Raji (cell line): Measurements from ENCODE around the gene CBL.

Source experiments
- POLR2A ChIP-seq: IDR thresholded peaks from 2 replicates; pipeline ENCODE4 v1.6.1; 2011; ENCODE audit warnings: low read depth, low read length, control low read depth; ENCODE audit not compliant: insufficient read depth

The CBL gene

DNA sequence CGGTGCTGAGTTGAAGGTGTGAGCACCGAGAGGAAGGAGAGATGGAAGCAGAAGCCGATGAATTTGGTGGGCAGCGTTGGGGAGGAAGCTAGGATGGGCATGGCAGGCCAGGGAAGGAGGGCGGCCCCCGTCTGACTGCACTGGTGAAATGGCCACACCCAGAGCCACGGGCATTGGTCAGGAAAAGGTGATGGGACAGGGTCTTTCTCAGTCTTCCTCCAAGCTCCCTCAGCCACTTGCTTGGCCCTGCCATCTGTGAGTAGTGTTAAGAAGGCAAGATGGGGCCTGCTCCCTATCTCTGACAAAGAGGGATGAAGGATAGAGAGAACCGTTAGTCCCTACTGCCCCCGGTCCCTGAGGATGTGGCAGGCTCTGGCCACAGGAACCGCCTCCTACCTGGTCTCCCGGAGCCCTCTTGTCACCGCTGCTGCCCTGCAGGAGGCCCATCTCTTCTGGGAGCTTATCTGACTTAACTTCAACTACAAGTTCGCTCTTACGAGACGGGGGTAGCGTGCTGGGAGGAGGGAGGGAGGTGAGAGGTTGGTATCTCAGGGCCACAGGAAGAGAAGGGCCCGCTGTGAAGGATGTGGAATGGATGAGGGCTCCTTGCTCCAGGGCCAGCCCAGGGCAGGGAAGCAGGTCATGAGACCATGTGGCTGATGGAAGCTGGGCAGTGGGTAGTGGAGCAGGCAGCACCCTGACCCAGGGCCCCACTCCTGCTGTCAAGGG lies 104.0 kb downstream of the CBL start:
- TF ChIP-seq POLR2A, result no peak

GRCh38 chr11:119310682-119311052 lies 104.5 kb downstream of the CBL start:
- TF ChIP-seq POLR2A, result no peak

- TF ChIP-seq POLR2A, result no peak
Observed at GRCh38 chr11:119314726-119315125, 108.6 kb downstream of the CBL start.

DNA sequence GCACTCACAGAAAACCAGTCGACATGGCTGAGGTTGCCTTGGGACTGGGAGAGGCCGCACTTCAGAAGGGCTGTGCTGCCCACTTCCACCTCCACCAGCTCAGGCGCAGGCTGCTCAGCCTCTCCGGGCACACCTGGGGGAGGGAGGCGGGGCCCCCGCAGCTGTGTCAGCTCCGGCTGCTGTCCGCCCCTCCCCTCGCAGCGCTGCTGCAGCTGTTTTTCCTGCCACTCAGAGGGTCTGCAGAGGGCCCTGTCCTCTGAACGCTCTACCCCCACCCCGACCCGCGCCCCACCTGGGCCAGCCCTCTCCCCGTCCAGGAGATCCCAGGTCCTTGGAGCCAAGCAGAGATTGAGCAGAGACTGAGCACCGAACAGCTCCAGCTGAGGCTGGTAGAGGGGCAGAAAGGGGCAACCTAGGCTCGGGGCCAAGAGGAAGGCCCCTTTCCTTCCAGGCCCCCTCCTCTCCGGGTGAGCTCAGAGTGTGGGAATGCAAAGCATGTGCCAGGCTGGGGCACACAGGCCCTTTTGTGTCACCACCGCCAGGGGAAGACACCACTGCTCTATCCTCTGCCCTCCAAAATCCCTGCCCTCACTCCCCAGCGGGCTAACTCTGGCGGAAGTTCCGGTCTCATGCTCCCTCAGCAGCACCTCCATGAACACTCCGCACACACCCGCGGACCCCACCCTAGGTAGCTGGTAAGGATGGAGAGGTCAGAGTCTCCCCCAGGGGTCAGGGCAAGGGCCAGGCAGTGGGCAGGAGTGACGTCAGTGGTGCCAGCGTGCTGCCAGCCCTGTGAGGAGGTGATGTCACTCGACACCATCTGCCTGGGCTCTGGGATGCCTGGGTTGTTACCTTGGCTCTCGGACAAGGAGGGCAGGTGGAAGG lies 109.2 kb downstream of the CBL start:
- TF ChIP-seq POLR2A, result peak; percentile 45; the same call in 1 of the 2 replicates

DNA sequence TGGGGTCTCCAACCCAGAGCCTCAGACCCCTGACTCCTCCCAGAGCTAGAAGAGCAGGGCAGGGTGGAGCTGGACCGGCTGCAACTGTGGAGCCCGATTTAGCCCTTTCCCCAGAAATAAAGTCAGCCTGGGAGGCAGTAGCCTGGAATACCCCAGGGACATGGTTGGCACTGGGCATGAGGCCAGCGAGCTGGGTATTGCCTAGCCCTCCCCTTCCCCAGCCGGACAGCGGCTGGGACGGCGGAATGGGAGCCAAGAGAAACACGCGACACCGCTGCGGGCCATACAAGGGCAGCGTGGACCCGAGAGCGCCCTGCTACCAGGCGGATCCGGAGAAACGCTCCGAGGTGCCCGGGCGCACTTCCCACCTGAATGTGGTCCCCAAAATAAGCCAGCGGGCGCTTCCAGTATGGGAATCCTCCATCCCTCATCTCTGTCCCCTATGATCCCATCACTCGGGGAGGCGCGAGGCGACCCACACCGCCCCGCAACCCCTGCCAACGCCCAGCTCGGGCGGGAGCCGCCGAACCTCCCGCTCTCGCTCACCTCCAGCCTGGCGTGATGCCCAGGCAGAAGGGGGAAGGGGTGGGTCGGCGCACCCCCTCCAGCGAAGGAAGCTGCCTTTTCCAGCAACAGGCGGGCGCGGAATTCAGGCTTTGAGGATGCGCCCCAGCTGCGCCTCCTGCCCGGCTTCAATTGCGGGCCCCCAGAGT lies 110.0 kb downstream of the CBL start:
- no peak for TF ChIP-seq POLR2A

DNA sequence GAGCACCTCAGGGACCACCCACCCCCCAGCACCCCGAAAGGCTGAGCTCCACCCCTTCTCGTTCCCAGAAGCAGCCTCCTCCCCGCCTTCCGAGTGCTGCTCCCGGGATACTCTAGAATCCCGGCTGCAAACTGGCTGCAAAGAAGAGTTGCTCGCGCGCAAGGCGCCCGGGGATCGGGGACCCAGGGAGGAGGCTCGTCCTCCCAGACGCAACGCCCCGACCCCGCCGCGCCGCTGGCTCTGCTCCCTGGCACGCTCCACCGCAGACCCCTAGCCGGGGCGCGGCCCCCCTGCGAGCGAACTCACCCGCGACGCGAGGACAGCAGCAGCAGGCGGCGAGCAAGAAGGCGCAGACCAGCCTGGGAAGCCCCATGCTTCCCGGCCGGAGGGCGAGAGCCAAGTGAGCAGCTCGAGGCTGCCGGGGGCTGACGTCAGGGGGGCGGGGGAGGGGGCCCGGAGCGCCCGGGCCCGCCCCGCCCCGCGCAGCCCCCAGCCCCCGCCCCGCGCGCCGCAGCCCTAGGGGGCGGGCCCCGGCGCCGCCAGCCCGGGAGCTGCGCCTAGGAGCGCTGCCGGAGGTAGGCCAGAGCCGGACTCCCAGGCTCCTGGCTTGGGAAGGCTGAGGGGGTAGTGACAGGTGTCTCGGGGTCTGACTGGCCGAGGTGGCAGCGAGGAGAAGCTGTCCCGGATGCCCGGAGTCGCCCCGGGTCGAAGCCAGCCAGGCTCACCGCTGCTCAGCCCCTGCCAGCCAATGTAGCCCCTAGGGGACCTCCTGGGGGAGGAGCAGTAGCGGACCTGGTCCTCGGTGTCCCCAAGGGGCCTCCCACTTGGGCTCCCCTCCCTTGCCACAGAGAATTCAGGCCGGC lies 110.8 kb downstream of the CBL start, which contains the start of gene MCAM:
MCAM (minus strand) TSS at position 402 of the 863 bp plus-strand sequence; CDS start at position 373, 29 bp downstream.
- TF ChIP-seq POLR2A, result no peak

DNA sequence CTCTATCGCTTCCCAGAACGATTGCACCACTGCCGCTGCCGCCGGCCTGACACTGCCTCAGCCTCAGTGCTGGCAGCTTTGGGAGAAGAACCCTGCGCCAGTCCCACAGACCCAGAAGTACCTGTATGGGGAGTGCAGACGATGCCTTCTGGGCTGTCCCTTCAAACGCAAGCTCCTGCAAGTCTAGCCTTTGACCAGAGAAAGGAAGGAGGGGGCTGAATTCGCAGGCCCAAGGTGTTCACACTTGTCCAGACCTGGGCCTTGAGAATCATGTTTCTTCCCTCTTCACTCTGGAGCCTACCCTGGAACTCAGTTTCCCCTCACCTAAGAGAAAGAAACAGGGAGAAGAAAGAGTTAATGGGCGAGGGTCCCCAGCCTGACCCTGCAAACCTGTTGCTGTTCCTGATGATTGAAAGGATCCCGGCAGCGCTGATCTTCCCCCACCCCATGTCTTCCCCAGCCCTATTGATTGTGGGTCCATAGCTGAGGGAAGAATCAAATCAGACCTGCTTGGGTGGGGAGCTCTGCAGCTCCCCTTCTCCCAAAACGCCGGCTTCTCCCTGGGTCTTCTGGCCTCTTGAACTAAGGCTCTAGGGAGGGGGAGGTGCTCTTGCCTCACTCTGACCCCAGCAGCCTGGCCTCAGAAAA lies 111.6 kb downstream of the CBL start:
- no peak for TF ChIP-seq POLR2A

- no peak for TF ChIP-seq POLR2A
Observed at GRCh38 chr11:119318240-119319135, 112.3 kb downstream of the CBL start.

DNA sequence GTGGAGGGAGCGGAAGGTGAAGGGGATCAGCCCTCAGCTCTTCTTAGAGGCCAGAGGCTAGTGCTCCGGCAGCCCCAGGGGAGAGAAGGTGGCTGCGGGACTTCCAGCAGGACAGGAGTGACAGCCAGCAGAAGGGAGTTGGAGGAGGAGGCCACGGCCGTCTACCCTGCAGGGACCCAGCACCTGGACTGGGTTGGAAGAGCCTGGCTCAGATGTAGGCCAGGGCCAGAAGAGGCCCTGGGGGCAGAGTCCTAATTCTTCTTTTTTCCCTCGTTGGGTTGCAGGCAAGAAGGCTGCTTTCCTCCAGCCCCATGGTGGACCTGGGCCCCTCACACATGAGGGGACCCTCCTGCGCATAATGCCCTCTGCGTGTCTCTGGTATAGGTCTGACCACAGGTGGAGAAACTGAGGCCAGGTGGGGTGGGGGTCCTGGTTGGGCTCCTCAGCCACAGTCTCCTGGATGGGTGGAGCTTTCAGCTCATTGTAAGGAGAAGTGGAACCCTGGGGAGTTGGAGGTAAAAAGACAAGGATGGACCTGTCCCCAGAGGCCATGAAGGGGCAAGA lies 113.1 kb downstream of the CBL start:
- TF ChIP-seq POLR2A, result no peak

DNA sequence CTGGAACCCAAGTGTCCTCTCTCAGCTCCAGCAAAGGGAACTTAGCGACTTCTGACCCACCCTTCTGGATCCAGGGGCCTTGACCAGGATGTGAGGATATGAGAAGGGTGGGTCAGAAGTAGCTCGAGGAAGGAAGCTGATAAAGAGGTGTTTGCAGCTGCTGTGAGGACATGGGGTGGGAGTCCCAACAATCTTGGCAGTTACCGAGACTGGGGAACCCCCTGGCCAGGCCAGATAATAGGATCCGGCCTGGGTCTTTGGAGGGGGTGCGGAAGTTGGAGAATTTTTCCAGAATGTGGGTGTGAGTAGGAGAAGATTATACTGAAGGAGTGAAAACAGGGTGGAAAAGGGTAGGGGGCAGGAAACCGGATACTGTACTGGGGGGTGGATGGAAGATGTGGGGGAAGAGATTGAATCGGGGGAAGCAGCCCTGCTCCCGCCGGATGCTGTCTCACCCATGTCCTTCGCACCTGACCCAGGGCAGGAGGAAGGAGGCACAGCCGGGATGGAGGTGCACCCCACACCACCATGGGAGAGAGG lies 113.6 kb downstream of the CBL start:
- TF ChIP-seq POLR2A, result no peak

- TF ChIP-seq POLR2A, result no peak
Observed at GRCh38 chr11:119320240-119320775, 114.2 kb downstream of the CBL start.
